GM19397 (cell line): ENCODE measurements around the gene PITPNM3.
"Not testable (repeated sequence)": the region's sequence is repeated elsewhere in the genome, so short reads cannot be mapped to it uniquely, and the experiment has no call there.

Source experiments
- ATAC-seq: cut with Tn5 transposase; IDR thresholded peaks from one replicate; pipeline ENCODE4 v1.9.1; 2021; ENCODE audit warnings: mild to moderate bottlenecking, moderate library complexity; ENCODE audit not compliant: unreplicated experiment

Gene PITPNM3

DNA sequence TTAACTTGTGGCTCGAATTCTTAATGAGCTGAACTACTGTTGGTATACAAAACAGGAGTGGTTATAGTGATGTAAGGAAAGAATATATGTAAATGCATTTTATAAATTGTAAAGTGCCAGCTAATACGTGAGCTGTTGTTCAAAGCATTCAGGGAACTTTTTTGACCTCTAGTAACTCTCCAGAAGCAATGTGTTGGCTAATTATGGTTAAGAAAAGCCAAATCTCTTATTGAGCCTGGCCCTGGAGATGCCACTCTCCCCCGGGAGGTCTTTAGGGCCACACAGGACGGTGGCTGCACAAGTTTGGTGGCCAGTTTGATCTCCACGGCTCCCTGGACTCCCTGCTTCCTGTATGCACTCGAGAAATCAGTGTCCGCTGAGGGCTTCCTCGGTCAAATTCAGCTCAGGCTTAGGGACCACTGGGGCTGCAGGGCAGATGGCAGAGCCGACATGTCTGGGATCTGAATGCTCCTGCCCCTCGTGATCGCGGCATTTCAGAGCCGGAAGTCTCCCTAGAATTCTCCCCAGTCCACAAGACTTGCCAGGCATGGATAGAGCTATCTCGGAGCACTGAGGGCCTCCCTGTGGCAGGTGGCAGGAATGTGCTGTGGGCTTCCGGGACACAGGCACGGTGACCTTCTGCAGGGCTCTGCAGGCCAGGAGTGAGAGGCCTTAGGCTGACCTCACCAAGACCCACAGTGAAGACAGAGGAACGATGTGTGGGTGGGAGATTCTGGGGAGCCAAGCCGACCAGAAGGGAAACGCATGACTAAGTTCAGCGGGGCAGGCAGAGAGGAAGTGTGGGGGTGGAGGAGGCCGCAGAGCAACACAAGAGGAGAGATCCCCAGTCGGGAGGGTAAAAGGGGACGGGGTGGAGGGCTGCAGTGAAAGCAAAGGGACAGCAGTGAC is 18.6 kb upstream of the PITPNM3 start:
- ATAC-seq, result no peak

- ATAC-seq, result no peak
These were observed 17.8 kb upstream of the PITPNM3 start for GRCh38 chr17:6573982-6574686.

- not testable (repeated sequence) for ATAC-seq
These were observed 17.1 kb upstream of the PITPNM3 start for GRCh38 chr17:6573495-6573894.

- ATAC-seq, result no peak
These were observed 16.6 kb upstream of the PITPNM3 start for GRCh38 chr17:6572972-6573370.

- ATAC-seq, result no peak
These were observed 15.1 kb upstream of the PITPNM3 start for GRCh38 chr17:6571452-6571781.

DNA sequence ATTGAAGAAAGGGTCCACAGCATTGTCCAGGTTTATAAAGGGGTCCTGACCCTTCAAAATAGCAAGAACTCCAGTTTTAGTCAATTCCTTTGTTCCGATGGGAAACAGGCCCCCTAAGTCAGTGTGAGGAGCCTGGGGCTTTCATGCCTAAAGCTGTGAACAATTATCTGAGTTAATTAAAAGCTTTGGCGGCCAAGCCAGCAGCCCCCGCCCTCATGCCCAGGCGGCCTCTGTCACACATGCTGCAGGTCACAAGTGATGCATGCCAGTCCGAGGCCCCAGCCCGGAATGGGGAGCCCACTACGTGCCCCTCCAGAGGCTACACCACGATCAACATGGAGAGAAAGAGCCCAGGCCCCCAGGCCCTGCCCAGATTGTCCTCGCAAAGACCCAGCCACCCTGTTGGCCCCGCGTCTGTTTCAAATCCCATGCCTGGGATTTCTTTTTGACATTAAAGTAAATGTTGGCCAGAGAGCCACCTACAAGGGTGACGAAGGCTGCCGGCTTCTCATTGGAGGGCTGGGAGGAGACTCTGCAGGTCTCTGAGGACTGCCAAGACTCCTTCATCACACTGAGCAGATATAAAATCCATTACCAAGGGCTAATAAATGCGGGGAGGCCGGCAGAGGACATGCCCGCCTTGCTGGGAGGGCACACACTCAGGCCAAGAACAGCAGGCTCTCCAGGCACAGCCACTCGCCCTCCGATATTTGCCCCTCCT is 14.5 kb upstream of the PITPNM3 start:
- no peak for ATAC-seq

- no peak for ATAC-seq
These were observed 13.3 kb upstream of the PITPNM3 start for GRCh38 chr17:6569370-6570285.

- ATAC-seq, result no peak
These were observed 11.9 kb upstream of the PITPNM3 start for GRCh38 chr17:6568184-6568758.

- no peak for ATAC-seq
These were observed 11.3 kb upstream of the PITPNM3 start for GRCh38 chr17:6567528-6568183.

- ATAC-seq, result no peak
These were observed 5.1 kb upstream of the PITPNM3 start for GRCh38 chr17:6561446-6561845.

- ATAC-seq, result no peak
These were observed 4.1 kb upstream of the PITPNM3 start for GRCh38 chr17:6560496-6560895.

- ATAC-seq, result no peak
These were observed 3.4 kb upstream of the PITPNM3 start for GRCh38 chr17:6559753-6560215.

GRCh38 chr17:6558932-6559752 is 2.8 kb upstream of the PITPNM3 start:
- no peak for ATAC-seq

DNA sequence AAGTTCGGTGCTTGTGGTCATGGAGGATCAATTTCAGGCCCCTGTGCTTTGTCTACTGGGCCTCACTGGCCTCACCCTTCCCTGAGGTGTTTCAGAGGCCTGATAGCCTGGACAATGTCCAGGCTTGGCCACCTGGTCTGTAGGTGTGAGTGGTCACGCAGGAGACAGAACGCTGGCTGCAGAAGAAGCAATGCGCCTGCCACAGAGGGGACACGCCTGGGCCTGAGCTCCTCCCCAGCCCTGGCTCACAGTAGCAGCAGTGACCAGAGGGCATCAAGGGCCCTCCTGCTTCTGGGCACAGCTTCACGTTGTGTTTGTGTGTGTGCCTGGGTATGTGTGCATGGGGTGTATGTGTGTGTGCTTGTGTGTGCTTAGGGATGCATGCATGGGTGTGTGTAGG is 1.9 kb upstream of the PITPNM3 start:
- no peak for ATAC-seq

DNA sequence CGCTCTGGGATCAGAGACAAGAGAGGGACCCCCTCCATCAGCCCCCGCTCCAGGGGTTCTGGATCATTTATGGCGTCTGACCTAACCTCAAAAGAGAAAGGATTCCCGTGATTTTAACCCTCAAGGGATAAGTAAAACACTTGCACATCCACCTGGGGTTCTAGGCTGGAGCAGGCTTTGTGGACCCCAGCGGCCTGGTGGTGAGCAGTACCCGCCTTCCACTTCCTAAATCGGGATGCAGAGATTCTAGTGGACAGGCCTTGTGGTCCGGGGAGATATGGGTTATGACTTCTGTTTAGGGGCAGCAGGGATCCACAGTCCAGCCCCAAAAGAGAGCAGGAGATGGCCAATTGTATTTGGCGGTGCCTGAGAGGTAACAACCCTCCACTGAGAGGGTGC is 684 bp upstream of the PITPNM3 start:
- no peak for ATAC-seq

GRCh38 chr17:6555331-6556120 is 829 bp downstream of the PITPNM3 start:
- ATAC-seq, result no peak

GRCh38 chr17:6554871-6555330 is 1.5 kb downstream of the PITPNM3 start:
- ATAC-seq, result no peak

GRCh38 chr17:6554342-6554741 is 2.0 kb downstream of the PITPNM3 start:
- ATAC-seq, result no peak
